Neutrophil (primary cell): ENCODE results near the gene FAM83D.

Experiments used
- H3K27ac ChIP-seq: fragments of 200-600 bp; sonication (generic); 2 replicates; pipeline ENCODE4 v1.5.1; 2016; ENCODE audit warnings: mild to moderate bottlenecking, moderate library complexity
- H3K27me3 ChIP-seq: fragments of 200-600 bp; sonication (generic); 2 replicates; pipeline ENCODE4 v1.6.0; 2016; ENCODE audit warnings: mild to moderate bottlenecking
- H3K36me3 ChIP-seq: fragments of 200-600 bp; sonication (generic); 2 replicates; pipeline ENCODE4 v1.5.1; 2017
- H3K4me1 ChIP-seq, 2 experiments: fragments of 200-600 bp in 1 of 2; sonication (generic) in 1 of 2; 1 replicate in 1 of 2; 2 replicates in 1 of 2; pipeline versions ENCODE4 v1.5.1 to v1.6.1; 2013 to 2016; ENCODE audit warnings: low read depth in 1 of 2, low read length in 1 of 2, mild to moderate bottlenecking in 1 of 2, moderate library complexity in 1 of 2; ENCODE audit not compliant: control insufficient read depth in 1 of 2, insufficient read depth in 1 of 2
- H3K4me3 ChIP-seq, 2 experiments: fragments of 200-600 bp in 1 of 2; sonication (generic) in 1 of 2; 1 replicate in 1 of 2; 2 replicates in 1 of 2; pipeline ENCODE4 v1.5.1; 2013 to 2016; ENCODE audit warnings: low read depth in 1 of 2, low read length in 1 of 2, mild to moderate bottlenecking in 1 of 2, moderate library complexity in 1 of 2
- H3K9me3 ChIP-seq: fragments of 200-600 bp; sonication (generic); 2 replicates; pipeline ENCODE4 v1.5.1; 2016
- TF ChIP-seq, protein P1 (sequence below): fragments of 200-600 bp; sonication (generic); IDR thresholded peaks from 2 replicates; pipeline ENCODE4 v1.5.1; 2016; ENCODE audit warnings: antibody characterized with exemption

Gene FAM83D

DNA sequence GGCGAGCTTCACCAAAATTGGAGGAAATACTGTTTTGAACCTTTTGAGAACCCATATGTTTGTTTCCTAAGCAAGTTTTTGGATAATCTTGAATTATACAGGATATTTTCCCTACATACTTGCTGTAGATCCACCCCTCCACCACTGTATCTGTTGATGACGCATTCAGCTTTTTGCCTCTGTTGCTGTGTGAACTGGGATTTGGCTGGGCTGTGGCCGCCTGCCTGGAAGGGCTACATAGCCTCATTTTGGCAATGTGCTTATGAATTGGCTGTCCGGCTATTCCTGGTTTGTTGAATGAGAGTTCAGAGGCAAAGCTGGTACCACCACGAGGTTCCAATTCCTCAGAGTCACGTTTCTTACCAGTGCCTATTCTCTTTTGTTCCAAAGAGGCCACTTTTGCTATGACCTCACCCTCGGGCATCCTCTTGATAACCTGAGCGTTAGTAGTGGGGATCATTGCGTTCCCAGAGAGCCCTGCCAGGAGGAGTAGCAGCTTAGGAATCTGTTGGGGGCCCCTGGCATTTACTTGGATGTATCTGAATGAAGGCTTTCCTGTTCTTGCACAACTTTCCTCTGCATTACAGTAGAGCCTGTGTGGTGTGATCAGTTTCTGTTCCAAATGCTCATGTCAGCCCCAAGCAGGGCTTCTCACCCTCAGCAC, 6.4 kb downstream of the FAM83D start:
- no peak overlapping the region for H3K27ac ChIP-seq
- H3K4me1 ChIP-seq, result peaks cover 8 to 17% of the 10 kb centered on the region in 2 experiments
- H3K36me3 ChIP-seq, result peaks cover 5% of the 10 kb centered on the region
- TF ChIP-seq, protein P1, sequence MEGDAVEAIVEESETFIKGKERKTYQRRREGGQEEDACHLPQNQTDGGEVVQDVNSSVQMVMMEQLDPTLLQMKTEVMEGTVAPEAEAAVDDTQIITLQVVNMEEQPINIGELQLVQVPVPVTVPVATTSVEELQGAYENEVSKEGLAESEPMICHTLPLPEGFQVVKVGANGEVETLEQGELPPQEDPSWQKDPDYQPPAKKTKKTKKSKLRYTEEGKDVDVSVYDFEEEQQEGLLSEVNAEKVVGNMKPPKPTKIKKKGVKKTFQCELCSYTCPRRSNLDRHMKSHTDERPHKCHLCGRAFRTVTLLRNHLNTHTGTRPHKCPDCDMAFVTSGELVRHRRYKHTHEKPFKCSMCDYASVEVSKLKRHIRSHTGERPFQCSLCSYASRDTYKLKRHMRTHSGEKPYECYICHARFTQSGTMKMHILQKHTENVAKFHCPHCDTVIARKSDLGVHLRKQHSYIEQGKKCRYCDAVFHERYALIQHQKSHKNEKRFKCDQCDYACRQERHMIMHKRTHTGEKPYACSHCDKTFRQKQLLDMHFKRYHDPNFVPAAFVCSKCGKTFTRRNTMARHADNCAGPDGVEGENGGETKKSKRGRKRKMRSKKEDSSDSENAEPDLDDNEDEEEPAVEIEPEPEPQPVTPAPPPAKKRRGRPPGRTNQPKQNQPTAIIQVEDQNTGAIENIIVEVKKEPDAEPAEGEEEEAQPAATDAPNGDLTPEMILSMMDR, result no peak
- no peaks in the 10 kb centered on the region for H3K27me3 ChIP-seq
- H3K4me3 ChIP-seq, result no peak overlapping the region
- no peaks in the 10 kb centered on the region for H3K9me3 ChIP-seq

DNA sequence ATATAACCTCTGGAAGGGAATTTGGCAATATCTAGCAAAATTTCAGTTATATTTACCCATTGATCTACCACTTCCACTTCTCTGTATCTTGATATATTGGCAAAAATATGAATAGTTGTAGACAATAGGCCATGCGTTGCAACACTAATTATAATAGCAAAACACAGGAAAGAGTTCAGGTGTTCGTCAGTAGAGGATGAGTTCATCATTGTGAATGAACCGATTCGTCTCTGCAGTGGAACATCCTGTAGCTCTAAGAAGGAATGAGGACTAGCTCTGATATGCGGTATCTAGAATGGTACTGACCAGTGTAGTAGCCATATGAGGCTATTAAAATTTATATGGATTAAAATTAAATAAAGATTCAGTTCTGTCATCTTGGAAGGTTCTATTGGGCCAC, 8.3 kb downstream of the FAM83D start:
- TF ChIP-seq, protein P1, result no peak
- Histone ChIP-seq H3K27ac (no peak overlapping the region), H3K4me1 (peaks cover 0 to 6% of the 10 kb centered on the region in 2 experiments), H3K36me3 (peaks cover 15% of the 10 kb centered on the region), H3K4me3 (no peak overlapping the region), H3K9me3 (no peaks in the 10 kb centered on the region), H3K27me3 (no peaks in the 10 kb centered on the region)

DNA sequence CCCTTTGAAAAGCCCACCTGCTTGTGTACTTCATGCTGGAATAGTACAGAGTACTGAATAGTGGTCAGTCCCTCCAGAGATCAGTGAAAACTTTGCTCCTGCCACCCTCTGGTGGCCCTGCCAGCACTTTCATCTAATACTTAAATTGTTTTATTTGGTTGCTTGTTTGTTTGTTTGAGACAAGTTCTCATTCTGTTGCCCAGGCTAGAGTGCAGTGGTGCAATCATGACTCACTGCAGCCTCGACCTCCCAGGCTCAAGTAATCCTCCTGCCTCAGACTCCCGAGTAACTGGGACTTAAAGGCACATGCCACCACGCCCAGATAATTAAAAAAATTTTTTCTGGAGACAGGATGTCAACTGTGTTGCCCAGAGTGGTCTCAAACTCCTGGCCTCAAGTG, 9.1 kb downstream of the FAM83D start:
- Histone ChIP-seq H3K4me3 (no peak overlapping the region), H3K27ac (no peak overlapping the region)
- TF ChIP-seq, protein P1, result no peak

DNA sequence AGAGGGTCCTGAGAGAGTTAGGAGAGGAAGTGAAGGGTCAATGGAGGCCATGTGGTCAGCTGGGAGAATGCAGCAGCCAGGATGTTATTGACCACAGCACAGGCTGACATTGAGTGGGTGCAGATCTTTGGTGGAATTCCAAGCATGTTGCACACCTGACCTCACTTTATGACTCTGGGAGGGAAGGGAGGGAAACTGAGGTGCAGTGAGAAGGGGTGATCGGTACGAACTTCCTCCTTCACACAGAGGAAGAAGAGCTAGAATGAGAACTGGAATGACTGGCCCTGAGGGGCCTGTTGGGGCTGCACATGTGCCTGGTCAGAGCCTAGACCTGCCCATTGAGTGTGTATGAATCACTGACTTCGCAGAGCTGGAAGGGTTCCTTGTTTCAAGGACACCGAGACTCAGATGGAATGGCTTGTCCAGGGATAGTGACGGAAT, 9.8 kb downstream of the FAM83D start:
- TF ChIP-seq, protein P1, result no peak
- H3K9me3 ChIP-seq, result no peaks in the 10 kb centered on the region
- no peaks in the 10 kb centered on the region for H3K27me3 ChIP-seq
- H3K27ac ChIP-seq, result no peak overlapping the region
- peaks cover 22% of the 10 kb centered on the region for H3K36me3 ChIP-seq
- no peak overlapping the region for H3K4me3 ChIP-seq
- peaks cover 0 to 6% of the 10 kb centered on the region in 2 experiments for H3K4me1 ChIP-seq

More for the DNA sequence above, 9.1 kb downstream of the FAM83D start:
- peaks cover 22% of the 10 kb centered on the region for H3K36me3 ChIP-seq
- H3K9me3 ChIP-seq, result no peaks in the 10 kb centered on the region
- no peaks in the 10 kb centered on the region for H3K27me3 ChIP-seq
- peaks cover 0 to 6% of the 10 kb centered on the region in 2 experiments for H3K4me1 ChIP-seq

DNA sequence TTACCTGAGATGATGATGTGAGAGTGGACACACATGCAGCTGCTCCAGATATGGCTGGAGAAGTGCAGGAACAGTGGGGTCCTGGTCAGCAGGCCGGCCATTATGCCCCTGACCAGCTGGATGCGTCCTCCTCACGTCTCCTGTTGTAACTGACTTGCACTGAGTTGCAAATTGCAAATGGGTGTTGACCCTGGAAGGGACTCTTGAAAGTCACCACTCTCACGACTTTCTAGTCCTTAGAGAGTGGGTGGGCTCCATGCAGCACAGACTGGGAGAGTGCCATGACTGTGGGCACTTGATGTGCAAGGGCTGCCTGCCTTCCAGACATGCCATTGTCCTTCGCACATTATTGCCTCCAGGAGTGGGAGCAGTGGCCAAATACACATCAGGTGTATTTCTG, 10.8 kb downstream of the FAM83D start:
- Histone ChIP-seq H3K4me1 (peaks cover 0 to 6% of the 10 kb centered on the region in 2 experiments), H3K27me3 (no peaks in the 10 kb centered on the region), H3K36me3 (peaks cover 29% of the 10 kb centered on the region), H3K4me3 (no peak overlapping the region), H3K27ac (no peak overlapping the region), H3K9me3 (no peaks in the 10 kb centered on the region)
- TF ChIP-seq, protein P1, result no peak
